ENCODE results near the gene RGL4. TPM values are rescaled to one million over a fixed set of nuclear protein-coding genes. Genes with fewer than 3 reads are reported as not detected.

RGL4 gene
- total RNA-seq, 6 experiments from 2014 or later: not detected

GRCh38 chr22:23744001-23744400, 53.2 kb downstream of the RGL4 start:
- whole genome bisulfite sequencing (ENCODE audit: insufficient coverage, low coverage, low lambda C conversion rate, missing lambda C conversion rate): 76% methylated on average over 3 of the region's 13 CpGs
- Histone ChIP-seq H3K27me3 (no peaks in the 10 kb centered on the region), H3K4me3 (no peak overlapping the region), H3K27ac (no peak overlapping the region), H3K36me3 (peaks cover 0 to 7% (median 0%) of the 10 kb centered on the region in 4 donors), H3K9me3 (no peaks in the 10 kb centered on the region), H3K4me1 (no peaks in the 10 kb centered on the region)
- DNase-seq (no peak), ATAC-seq (no peak)
- intact Hi-C loops (cut with DNase I): no loop called here
- TF ChIP-seq POLR2A (IDR thresholded peaks at IDR 0.05) (no peak), CTCF (IDR thresholded peaks at IDR 0.05) (no peak)

GRCh38 chr22:23744485-23744884, 53.7 kb downstream of the RGL4 start:
- no peaks in the 10 kb centered on the region for H3K27me3 ChIP-seq
- no peaks in the 10 kb centered on the region for H3K4me1 ChIP-seq
- no peak for DNase-seq
- H3K36me3 ChIP-seq: peaks cover 0 to 7% (median 0%) of the 10 kb centered on the region in 4 donors
- no peak overlapping the region for H3K27ac ChIP-seq
- no peak overlapping the region for H3K4me3 ChIP-seq
- H3K9me3 ChIP-seq: no peaks in the 10 kb centered on the region
- intact Hi-C loops (cut with DNase I): no loop called here
- 100% methylated on average over 5 of the region's 14 CpGs for WGBS (ENCODE audit: insufficient coverage, low coverage, low lambda C conversion rate, missing lambda C conversion rate)
- no peak for TF ChIP-seq POLR2A (IDR thresholded peaks at IDR 0.05)
- TF ChIP-seq CTCF (IDR thresholded peaks at IDR 0.05): no peak
- ATAC-seq: no peak

- no peaks in the 10 kb centered on the region for H3K27me3 ChIP-seq
- no CpG with 5 or more reads among the region's 6 CpGs for WGBS (ENCODE audit: insufficient coverage, low coverage, low lambda C conversion rate, missing lambda C conversion rate)
- no peak for DNase-seq
- intact Hi-C loops (cut with DNase I): no loop called here
- no peaks in the 10 kb centered on the region for H3K9me3 ChIP-seq
- no peak overlapping the region for H3K27ac ChIP-seq
- no peak for ATAC-seq
- H3K4me3 ChIP-seq: no peak overlapping the region
- H3K4me1 ChIP-seq: no peaks in the 10 kb centered on the region
- TF ChIP-seq CTCF (IDR thresholded peaks at IDR 0.05) (no peak), POLR2A (IDR thresholded peaks at IDR 0.05) (no peak)
- H3K36me3 ChIP-seq: peaks cover 0 to 7% (median 0%) of the 10 kb centered on the region in 4 donors
Measured at GRCh38 chr22:23745791-23746190, 55.0 kb downstream of the RGL4 start.

Other genes starting within 250 kb of the RGL4 start
- gene IGLL1, start 110.7 kb upstream of the RGL4 start, total RNA-seq: not detected
- under 1 TPM in 2 of 6 experiments, not detected in 4; 0.27 to 0.47 TPM for gene DRICH1, start 58.7 kb upstream of the RGL4 start, total RNA-seq
- gene ZNF70, start 60.1 kb downstream of the RGL4 start, total RNA-seq: 1 to 10 TPM in 2 of 6 experiments, under 1 TPM in 4; 0.51 to 1.2 (median 0.85) TPM
- gene VPREB3, start 63.4 kb downstream of the RGL4 start, total RNA-seq: 1 to 10 TPM in 2 of 6 experiments, under 1 TPM in 3, not detected in 1; 0.59 to 3.9 (median 0.70) TPM
- not detected for gene C22orf15, start 72.0 kb downstream of the RGL4 start, total RNA-seq
- gene CHCHD10, start 77.0 kb downstream of the RGL4 start, total RNA-seq: 100 to 1,000 TPM; 133 to 416 (median 252) TPM
- gene MMP11, start 81.8 kb downstream of the RGL4 start, total RNA-seq: 1 to 10 TPM in 2 of 6 experiments, under 1 TPM in 4; 0.59 to 1.3 (median 0.90) TPM
- 10 to 100 TPM; 19.9 to 70.2 (median 25.3) TPM for gene SMARCB1, start 96.0 kb downstream of the RGL4 start, total RNA-seq
- 1 to 10 TPM; 1.1 to 7.1 (median 4.1) TPM for gene DERL3, start 148.0 kb downstream of the RGL4 start, total RNA-seq
- gene SLC2A11, start 166.9 kb downstream of the RGL4 start, total RNA-seq: 1 to 10 TPM; 2.9 to 7.1 (median 5.0) TPM
- gene MIF, start 203.4 kb downstream of the RGL4 start, total RNA-seq: 100 to 1,000 TPM in 5 of 6 experiments, 10 to 100 TPM in 1; 79.4 to 561 (median 307) TPM